Pulmonary artery endothelial cell (primary cell): ENCODE data around the gene TBL1XR1. TPM values are rescaled to one million over a fixed set of nuclear protein-coding genes. Genes with fewer than 3 reads are reported as not detected.
A peak's percentile ranks its signal among the peaks of the same experiment; 100 is the strongest.
"Not testable (repeated sequence)": the region's sequence is repeated elsewhere in the genome, so short reads cannot be mapped to it uniquely, and the experiment has no call there.

Experiments
- DNase-seq: peaks from one replicate; pipeline ENCODE4 v3.0.0-alpha.2; 2011; ENCODE audit warnings: low read depth, low spot score
- total RNA-seq: library from RNA; depleted of rRNA; stranded (reverse); fragments of >200 nt; gene quantifications from 2 replicates; pipeline ENCODE4 v1.2.3, GENCODE V29; 2014

TBL1XR1 gene
- total RNA-seq, 1 donor from 2014 or later: 200 TPM

DNA sequence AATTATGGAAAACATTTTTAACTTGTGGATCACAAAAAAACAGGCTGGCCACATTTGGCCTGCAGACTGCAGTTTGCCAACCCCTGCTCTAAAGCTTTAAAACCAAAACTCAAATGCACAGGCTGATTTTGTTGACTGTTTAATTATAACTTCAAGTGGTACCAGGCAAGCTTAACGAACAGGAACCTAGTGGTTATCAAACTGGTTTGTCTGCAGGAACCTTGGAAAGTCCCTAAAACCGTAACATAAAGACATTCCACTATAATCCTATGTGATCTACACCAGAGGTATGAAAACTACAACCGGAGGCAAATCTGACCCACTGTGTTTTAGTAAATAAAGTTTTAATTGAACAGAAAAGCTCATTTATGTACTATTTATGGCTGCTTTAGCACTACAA is 52.4 kb downstream of the TBL1XR1 start:
- DNase-seq: no peak

DNA sequence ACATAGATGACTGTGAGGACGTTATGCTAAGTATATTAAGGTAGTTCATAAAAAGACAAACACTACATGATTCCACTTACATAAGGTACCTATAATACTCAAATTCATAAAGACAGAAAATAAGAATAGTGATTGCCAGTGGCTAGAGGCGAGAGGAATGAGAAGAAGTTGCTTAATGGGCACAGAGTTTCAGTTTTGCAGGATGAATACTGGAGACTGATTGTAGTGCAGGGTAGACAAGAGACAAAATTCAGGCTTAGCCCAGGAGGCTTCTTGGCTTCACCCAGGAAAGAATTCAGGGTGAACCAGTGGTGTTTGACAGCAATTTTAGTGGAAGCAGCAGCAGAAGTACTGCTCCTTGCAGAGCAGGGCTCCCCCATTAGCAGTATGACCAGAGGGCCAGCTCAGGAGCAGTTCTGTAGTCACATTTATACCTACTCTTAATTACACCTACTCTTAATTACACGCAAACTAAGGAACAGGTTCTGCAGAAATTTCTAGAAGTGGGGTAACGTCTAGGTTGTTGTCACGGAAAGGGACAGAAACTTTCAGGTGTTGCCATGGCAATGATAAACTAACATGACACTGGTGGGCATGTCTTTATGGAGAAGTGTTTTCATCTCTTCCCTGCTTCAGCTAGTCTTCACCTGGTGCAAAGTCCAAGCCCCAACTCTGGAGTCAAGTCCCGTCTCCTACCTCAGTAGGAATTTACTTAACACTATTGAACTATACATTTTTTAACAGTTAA is 55.2 kb downstream of the TBL1XR1 start:
- DNase-seq: no peak

DNA sequence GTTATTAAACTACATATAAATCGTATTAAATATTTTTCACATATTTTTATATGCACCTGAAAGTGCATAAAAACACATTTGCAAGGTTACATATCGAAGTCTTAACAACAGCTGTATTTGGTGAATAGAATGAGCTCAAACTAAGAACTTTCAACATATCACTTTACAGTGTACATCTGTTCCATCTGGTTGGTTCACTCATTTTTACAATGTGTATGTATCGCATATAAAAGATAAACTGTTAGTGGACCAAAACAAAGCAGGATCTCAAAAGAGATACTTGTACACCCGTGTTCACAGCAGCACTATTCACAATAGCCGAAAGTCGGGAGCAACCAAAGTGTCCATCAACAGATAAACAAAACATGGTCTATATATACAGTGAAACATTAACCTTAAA is 55.8 kb downstream of the TBL1XR1 start:
- DNase-seq: no peak

DNA sequence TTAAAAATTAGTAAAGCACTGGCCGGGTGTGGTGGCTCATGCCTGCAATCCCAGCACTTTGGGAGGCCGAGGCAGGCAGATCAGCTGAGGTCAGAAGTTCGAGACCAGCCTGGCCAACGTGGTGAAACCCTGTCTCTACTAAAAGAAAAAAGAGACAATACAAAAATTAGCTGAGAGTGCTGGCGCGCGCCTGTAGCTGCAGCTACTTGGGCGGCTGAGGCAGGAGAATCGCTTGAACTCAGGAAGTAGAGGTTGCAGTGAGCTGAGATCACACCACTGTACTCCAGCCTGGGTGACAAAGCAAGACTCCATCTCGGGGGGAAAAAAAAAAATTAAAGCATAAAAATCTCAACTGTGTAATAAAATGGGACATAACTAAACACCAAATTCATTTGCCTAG is 58.1 kb downstream of the TBL1XR1 start:
- not testable (repeated sequence) for DNase-seq

DNA sequence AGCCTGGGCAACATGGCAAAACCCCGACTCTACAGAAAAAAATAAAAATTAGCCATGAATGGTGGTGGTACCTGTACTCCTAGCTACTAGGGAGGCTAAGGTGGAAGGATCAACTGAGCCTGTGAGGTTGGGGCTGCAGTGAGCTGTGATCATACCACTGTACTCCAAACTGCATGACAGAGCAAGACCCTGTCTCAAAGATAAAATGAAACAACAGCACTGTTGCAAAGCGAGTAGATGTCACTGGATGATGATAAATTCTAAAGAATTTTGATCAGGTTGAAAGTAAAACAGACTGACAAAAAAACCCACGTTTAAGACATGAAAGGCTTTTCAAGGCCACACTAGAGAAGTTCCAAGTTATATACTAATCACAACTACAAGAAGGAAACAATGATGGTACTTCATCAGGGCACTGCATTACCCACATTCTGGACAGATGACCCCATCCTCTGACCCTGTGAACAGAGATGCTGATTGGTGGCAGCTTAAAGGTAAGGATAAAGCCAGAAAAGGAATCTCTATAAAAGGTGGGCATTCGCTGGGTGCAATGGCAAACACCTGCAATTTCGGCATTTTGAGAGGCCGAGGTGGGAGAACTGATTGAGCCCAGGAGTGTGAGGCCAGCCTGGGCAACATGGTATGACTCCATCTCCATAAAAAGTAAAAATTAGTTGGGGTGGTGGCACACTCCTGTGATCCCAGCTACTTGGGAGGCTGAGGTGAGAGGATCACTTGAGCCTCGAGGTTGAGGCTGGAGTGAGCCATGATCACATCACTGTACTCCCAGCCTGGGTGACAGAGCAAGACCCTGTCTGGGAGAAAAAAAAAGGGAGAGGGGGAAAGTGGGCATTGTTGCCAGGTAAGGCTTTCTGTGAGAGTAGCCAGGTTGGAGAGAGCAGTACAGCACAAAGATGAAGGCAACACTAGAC is 59.2 kb downstream of the TBL1XR1 start:
- no peak for DNase-seq

DNA sequence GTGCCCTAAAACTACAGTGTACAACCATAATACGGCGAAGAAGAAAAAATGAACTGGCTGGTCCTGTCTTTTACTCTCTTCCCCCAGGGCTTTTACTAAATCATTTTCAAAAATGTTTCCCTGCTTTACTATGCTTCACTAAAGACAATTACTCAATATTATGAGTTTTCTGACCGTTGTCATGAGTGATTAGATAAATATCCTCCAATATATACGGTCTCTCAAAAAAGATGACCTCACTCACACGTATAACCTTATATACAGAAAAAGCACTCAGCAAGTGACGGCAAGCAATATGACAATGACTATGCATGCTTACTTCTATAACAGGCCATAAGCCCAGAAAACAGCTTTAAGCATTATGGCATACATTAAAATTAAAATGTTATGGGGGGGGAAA is 60.5 kb downstream of the TBL1XR1 start:
- no peak for DNase-seq

DNA sequence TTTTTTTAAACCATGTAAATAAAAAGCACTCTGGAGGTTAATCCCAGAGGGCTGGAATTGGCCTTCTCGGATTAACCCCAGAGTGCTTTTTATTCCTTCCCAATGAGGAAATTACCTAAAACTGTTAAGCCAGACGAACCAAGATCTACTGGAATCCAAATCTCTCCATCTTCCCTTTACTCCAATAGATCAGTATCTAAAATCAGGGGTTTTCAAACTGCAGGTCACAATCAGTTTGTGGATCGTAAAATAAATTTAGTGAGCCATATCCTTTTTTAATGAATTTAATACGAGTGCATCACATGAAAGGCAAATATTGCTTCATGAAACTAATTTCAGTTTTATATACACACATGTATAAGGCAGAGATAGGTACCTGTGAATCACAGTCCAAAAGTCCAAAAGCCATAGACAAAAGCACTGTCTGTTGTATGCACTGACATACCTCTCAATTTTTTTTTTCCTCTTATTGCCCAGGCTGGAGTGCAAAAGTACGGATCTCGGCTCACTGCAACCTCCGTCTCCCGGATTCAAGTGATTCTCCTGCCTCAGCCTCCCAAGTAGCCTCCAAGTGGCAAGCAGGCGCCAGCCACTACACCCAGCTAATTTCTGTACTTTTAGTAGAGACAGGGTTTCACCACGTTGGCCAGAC is 61.3 kb downstream of the TBL1XR1 start:
- DNase-seq: no peak

DNA sequence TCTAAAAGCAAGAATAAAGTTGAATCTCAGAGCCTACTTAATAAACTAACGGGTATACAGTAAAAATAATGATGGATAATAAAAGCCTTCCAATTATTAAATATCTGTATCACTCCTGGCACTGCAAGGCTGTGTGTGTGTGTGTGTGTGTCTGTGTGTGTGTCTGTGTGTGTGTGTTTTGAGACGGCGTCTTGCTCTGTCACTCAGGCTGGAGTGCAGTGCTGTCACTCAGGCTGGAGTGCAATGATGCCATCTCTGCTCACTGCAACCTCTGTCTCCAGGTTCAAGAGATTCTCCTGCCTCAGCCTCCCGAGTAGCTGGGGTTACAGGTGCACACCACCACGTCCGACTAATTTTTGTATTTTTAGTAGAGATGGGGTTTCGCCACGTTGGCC is 62.5 kb downstream of the TBL1XR1 start:
- no peak for DNase-seq

DNA sequence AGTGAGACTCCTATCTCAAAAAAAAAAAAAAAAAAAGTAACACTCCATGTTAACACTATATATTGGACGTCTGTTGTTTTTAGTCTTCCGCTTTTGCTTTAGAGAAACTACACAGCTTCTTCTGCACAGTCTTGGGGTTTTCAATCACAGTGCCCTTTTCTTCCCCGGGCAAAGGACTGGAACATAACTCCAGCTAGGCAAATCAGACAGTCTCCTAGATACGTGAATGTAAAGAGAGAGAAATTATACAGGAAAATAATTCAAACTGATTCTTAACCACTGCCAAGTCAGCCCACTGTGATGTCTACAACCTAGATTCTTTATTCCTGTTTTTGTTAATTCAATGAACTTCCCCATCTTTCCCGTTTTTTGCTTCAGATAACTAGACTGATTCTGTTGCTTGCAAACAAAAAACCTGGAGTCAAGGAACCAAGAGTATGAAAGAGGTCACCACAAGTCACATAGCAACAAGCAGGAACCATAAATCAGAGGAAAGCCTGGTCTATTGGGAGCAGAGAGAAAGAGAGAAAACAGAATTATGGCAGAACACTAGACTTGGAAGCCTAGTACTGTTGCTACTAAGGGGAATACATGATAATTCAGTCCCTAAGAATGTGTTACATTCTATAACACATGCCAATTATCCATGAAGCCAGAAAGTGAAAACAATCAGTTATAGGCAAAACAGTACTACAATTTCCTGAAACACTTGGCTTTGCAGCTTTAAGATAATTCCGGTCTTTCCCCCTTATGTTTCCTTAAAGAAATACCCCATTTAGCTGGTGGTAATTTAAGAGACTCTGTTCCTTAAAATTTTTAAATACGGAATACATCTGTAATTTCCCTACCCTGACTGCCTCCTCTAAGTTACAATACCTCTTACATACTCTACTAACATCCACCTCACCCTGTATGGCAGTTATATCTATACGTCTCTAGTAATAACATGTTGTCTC is 63.1 kb downstream of the TBL1XR1 start:
- peak; percentile 19 for DNase-seq

DNA sequence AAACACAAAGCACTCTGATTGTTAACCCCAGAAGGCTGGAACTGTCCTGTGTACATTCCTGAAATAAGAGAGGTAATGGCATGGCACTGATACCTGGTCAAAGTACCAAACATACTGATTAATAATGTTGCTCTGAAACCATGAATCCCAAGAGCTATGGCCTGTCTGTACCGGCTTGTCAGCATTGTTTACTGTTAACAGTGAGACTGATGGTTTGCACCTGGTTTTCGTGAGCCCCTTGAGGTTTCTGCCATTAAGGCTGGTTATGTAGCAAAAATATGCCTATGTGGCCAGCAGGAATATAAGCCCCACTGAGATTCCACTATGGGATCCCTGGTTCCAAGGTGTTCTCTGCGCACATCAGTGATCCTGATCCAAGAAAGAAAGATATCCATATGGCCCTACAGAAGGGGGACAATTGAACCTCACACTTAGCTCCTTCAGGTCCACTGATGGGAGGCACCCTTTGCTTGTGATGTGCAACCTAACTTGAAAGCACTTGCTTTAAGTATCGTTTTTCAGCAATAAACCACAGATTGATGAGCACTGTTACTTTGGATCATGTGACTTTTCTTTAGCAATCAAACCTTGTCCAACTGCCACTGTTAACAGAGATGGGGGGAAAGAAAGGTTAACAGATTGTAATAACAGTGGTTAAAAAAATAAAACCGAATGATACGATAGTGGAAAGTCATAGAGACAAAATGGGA is 65.2 kb downstream of the TBL1XR1 start:
- no peak for DNase-seq

DNA sequence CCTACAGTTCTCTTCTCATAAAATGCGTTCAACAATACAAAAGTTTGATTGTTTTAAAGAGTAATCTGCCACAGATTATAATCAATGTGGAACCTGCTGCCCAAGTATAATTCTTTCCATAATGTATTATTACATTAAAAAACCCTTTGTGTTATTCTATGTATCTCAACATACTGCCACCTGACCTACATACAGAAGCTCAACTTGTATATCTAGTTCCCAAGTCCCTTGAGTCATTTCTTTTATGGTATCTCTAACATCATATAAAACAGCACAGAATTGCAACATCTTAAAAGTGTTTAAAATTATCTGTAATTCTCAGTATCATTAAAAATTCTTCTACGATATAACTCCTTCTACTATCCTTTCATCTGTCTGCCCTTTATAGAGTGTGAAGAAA is 70.3 kb downstream of the TBL1XR1 start:
- no peak for DNase-seq

DNA sequence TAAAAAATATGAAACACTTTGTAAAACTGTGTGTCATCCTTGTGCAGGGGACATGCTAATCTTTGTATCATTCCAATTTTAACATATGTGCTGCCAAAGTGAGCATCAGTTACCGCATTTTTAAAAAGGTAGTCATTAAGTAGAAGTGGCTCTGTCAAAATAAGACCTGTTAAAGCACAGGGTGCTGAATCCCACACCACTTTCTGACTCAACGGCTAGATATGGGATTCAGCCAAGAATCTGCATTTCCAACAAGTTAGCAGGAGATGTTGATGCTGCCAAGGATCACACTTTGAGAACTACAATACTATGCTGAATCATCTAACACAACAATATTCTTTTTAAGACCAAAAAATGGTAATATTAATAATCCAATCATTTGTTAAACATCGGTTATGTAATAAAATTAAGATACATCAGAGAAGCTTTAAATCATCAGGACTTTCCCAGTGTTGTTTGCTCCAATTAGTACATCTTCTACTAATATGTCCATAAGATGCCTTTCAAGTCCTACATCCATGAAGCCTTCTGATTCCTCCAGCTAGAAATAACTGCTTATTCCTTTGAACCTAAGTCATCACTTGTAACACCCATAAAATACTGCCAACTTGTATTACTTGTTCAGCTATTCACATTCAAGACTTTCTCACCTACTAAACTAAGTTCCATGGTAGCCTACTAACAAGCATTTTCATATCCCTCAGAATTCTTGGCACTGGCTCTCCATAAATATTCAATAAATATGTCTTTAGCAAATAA is 71.1 kb downstream of the TBL1XR1 start:
- DNase-seq: peak; percentile 35

DNA sequence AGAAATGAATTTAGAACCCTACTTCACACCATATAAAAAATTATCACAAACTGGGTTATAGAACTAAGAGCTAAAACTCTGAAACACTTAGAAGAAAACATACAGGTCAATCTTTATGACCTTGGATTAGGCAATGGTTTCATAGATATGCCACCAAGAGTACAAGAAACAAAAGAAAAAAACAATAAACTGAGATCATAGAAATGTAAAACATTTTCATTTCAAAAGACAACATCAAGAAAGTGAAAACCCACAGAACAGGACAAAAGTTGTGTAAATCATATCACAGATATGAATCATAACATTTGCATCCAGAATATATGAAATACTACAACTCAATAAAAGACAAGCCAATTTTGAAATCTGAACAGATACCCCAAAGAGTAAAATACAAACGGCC is 72.4 kb downstream of the TBL1XR1 start:
- no peak for DNase-seq

DNA sequence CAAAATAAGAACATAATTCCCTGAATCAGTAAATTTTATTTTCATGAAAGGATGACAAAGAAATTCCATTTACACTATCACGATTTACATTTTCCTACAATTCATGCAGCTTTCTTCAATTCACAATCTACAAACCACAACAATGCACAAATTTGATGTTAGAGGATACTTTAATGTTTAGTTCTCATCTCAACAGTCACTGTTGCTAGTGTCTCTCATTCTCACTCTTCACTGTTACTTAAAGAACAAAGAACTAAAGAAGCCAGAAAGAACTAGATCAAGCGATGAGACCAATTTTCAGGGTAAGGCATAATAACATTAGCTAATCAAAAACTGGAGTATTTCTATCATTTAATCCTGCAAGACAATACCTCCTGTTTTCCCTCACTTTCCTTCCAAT is 73.5 kb downstream of the TBL1XR1 start:
- no peak for DNase-seq

DNA sequence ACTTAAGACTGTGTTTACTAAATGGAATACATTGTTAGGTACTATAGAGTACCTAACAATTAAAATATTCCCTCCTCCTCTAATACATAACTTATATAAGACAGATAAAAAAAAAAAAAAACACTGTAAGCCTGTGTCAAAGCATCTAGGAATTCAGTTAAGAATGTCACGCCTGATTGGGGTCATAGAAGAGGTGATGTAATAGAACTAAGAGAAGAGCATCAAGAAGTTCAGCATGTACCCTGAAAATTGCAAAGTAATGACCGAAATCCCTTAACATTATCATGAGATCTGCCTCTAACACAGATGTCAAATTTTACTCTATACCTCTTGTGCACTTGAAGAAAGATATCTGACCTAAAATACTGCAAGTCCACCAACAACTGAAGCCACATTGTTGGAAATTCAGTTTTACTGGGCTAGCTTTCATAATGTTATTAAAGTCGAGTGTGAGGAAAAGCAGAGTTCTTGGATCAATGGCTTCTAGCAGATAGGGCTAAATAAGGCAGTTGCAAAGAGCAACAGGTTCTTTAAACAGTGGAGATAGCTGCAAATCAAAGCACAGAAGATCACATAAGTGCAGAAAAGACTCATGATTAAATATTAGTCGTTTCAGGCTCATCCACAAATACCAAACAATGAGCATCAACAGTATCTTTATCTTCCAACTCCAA is 75.0 kb downstream of the TBL1XR1 start:
- DNase-seq: no peak

DNA sequence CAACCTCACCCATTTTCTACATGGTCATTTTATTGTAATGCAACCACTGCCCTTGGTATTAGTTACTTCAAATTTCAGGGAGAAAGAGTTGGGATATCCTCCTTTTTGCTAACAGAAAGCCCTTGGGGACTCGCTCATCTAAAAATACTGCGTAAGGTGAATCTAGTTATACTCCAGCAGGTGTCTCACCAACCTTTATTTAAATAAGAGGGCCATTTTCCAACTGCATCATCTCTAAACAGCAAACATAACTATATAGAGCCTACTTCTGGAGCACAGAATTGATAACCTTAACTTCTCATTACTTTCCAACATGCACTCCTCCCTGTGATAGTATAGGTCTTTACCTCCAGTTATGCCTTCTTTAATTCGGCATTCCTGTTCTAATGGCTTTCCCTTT is 77.5 kb downstream of the TBL1XR1 start:
- DNase-seq: no peak

DNA sequence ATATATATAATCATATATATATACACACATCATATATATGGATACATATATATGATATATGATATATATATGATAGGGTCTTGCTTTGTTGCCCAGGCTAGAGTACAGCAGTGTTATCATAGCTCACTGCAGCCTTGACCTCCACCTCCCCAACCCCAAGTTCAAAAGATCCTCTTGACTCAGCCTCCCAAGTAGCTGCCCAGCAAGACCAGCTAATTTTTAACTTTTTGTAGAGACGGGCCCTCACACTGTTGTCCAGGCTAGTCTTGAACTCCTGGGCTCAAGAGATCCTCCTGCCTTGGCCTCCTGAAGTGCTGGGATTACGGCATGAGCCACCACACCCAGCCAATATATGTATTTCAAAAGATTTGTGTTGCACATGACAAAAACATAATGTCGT is 83.0 kb downstream of the TBL1XR1 start:
- DNase-seq: no peak

DNA sequence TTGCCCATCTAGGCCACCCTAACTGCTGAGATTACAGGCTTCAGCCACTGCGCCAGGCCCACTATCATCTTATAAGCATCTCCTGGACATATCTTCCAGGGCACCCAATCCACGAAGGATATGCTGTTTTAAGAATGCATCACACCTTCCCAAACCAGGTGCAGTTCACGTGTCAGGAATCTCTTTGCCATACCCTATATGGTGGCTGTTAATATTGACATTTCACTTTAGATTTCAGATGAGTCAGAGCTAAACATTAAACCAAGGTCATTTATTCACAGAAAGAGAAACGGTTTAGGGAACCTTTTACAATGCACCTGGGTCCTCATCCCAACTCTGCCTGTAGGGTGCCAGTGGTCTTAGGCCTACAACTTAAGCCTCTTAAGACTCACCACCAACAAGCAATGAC is 85.7 kb downstream of the TBL1XR1 start:
- no peak for DNase-seq

DNA sequence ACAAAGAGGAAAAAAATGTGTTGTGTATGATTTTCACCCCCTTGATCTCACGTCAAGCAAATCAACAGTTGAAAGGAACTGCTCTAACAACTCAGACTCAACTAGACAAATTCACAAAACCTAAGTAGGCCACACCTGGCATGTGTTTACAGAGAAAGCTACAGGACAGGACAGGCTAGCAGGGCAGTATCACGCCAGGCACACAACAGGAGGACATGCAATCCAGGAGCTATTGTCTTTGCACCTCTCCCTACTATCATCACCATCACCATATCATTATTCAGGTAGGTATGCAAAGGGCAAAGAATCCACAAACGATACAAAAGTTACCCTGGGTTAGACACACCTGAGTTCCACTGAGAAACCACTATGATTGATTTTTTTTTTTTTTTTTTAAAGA is 86.4 kb downstream of the TBL1XR1 start:
- DNase-seq: no peak
